H1 (cell line): ENCODE data around the gene LCN15. TPM values are rescaled to one million over a fixed set of nuclear protein-coding genes. Genes with fewer than 3 reads are reported as not detected.

Experiments
- BACH1 ChIP-seq: IDR thresholded peaks from 2 replicates; pipeline ENCODE4 v1.6.1; 2012; ENCODE audit warnings: low read length, improper control_type of control experiment
- CEBPB ChIP-seq: IDR thresholded peaks from 2 replicates; pipeline ENCODE4 v1.6.1; 2012; ENCODE audit warnings: low read depth, low read length
- FOSL1 ChIP-seq: IDR thresholded peaks from 2 replicates; pipeline ENCODE4 v1.6.1; 2011; ENCODE audit warnings: mild to moderate bottlenecking, low read depth, low read length, moderate library complexity; ENCODE audit not compliant: insufficient read depth
- HDAC2 ChIP-seq, 2 experiments: fragments of 300-600 bp in 1 of 2; sonication (generic) in 1 of 2; IDR thresholded peaks; 2 replicates each; pipeline ENCODE4 v1.6.1; 2011 to 2012; ENCODE audit warnings: low read depth in 2 of 2, low read length in 2 of 2, mild to moderate bottlenecking in 2 of 2, moderate library complexity in 2 of 2, borderline replicate concordance in 1 of 2, inconsistent platforms in 1 of 2
- POLR2A ChIP-seq, 2 experiments: IDR thresholded peaks; 1 replicate in 1 of 2; 2 replicates in 1 of 2; pipeline ENCODE4 v1.6.1; 2011; ENCODE audit warnings: low read depth in 2 of 2, low read length in 2 of 2, mild to moderate bottlenecking in 2 of 2; ENCODE audit errors: control extremely low read depth in 1 of 2
- RBBP5 ChIP-seq: IDR thresholded peaks from 2 replicates; pipeline ENCODE4 v1.7.1; 2012; ENCODE audit warnings: low read depth, mild to moderate bottlenecking, inconsistent platforms, low read length, moderate library complexity, borderline replicate concordance
- SAP30 ChIP-seq: fragments of 300-600 bp; sonication (generic); IDR thresholded peaks from 2 replicates; pipeline ENCODE4 v1.7.1; 2012; ENCODE audit warnings: low read length, moderate library complexity, mild to moderate bottlenecking, inconsistent platforms; ENCODE audit not compliant: insufficient read depth, insufficient replicate concordance
- SIX5 ChIP-seq: IDR thresholded peaks from 2 replicates; pipeline ENCODE4 v1.6.1; 2011; ENCODE audit warnings: mild to moderate bottlenecking, low read depth, low read length
- SP4 ChIP-seq: IDR thresholded peaks from 2 replicates; pipeline ENCODE4 v1.6.1; 2012; ENCODE audit warnings: low read length, inconsistent platforms
- TAF1 ChIP-seq: IDR thresholded peaks from 2 replicates; pipeline ENCODE4 v1.6.1; 2011; ENCODE audit warnings: mild to moderate bottlenecking, low read depth, low read length
- polyA plus RNA-seq, 7 experiments: library from polyadenylated mRNA; depleted of rRNA in 3 of 7; stranded (reverse) in 5 of 7; unstranded in 2 of 7; fragments of >200 nt in 5 of 7; fragments of 200-250 nt in 2 of 7; gene quantifications; 1 replicate in 5 of 7; 2 replicates in 1 of 7; 4 replicates in 1 of 7; pipeline versions ENCODE4 v1.2.1 to v1.2.3, GENCODE V29; 2011 to 2013; ENCODE audit warnings: missing spikeins in 2 of 7, mixed read lengths in 2 of 7
- total RNA-seq: library from RNA; stranded (reverse); fragmentation: NEBNext Ultra II Directional; extraction: Animal tissue kit (Norgen Biotek cat#: 25700); gene quantifications from 2 replicates; pipeline ENCODE4 v1.2.1, GENCODE V29; 2021

Gene LCN15
- total and polyA plus RNA-seq, 2 of the 8 experiments (the other 6 are each of a cell fraction or from before 2014, with no cell fraction given) = 0.08 to 0.47 TPM

DNA sequence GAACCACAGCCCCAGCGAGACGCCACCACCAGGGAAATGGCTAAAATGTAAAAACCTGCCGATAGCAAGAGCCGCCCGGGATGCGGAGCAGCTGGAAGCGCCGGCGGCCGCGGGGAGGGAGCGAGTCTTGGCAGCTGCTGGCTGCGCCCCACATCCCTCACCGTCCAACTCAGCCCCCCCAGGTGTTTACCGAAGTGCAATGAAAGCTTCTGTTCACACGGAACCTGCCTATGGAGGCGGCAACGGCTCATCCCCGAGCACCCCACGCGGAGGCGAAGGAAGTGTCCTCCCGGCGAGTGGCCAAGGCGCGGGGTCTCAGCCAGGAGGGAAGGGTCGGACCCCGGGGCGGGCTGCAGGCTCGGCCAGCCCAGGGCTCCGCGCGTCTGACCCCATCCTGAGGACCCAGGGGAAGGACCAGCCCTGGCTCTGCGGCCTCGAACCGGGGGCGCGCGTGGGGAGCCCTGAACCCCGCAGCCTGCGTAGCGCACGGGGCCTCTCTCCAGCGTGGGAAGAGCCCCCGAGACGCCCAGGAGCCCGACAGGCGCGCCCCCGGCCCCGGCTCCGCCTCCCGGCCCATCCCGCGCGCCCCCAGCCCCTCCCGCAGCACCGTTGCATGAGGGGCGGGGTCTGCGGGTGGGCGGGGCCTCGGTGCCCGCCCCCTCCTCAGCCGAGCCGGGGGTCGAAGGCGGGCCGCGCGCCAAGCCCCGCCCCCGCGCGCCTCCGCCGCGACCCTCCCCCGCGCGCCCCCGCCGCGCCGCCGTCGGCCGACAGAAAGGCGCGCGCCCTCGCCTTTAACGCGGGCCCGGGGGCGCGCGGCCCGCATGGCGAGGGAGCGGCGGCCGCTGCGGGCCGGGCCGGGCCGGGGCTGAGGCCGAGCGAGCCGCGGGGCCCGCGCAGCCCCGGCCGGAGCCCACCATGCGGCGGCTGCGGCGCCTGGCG is 52.3 kb downstream of the LCN15 start, which contains the start of gene DIPK1B (continued):
- TF ChIP-seq FOSL1 (no peak), SIX5 (no peak), HDAC2 (IDR thresholded peaks at IDR 0.05; ENCODE audit: borderline replicate concordance in 1 of 2, low read depth in 2 of 2, low read length in 2 of 2) (0 out of 4 replicates have a peak, but pooled peaks of 1 of the 2 experiments have one; percentile 23), SAP30 (no peak), SP4 (peak; percentile 71; the same call in 1 of the 2 replicates), RBBP5 (no peak), POLR2A (IDR thresholded peaks at IDR 0.05; ENCODE audit: control extremely low read depth in 1 of 2, low read depth in 2 of 2, low read length in 2 of 2) (no peak; a peak in 1 of 3 replicates), TAF1 (peak; percentile 37; the same call in 1 of the 2 replicates), BACH1 (peak; percentile 38; the same call in 1 of the 2 replicates), CEBPB (no peak)
